Rectal smooth muscle tissue (tissue), 1 donor: ENCODE measurements around the gene PITX1.

Experiments
- H3K27ac ChIP-seq: one replicate; pipeline ENCODE4 v1.7.0; 2013; ENCODE audit warnings: low read depth, low read length, inconsistent platforms
- H3K27me3 ChIP-seq: one replicate; pipeline ENCODE4 v1.7.0; 2013; ENCODE audit warnings: low read length; ENCODE audit not compliant: control insufficient read depth, insufficient read depth
- H3K36me3 ChIP-seq: one replicate; pipeline ENCODE4 v1.7.0; 2013; ENCODE audit warnings: low read length; ENCODE audit not compliant: control insufficient read depth, insufficient read depth
- H3K4me1 ChIP-seq: one replicate; pipeline ENCODE4 v1.7.0; 2013; ENCODE audit warnings: low read length; ENCODE audit not compliant: control insufficient read depth, insufficient read depth
- H3K4me3 ChIP-seq: one replicate; pipeline ENCODE4 v1.7.0; 2013; ENCODE audit warnings: low read length
- H3K9ac ChIP-seq: one replicate; pipeline ENCODE4 v1.7.0; 2013; ENCODE audit warnings: low read length

The PITX1 gene

DNA sequence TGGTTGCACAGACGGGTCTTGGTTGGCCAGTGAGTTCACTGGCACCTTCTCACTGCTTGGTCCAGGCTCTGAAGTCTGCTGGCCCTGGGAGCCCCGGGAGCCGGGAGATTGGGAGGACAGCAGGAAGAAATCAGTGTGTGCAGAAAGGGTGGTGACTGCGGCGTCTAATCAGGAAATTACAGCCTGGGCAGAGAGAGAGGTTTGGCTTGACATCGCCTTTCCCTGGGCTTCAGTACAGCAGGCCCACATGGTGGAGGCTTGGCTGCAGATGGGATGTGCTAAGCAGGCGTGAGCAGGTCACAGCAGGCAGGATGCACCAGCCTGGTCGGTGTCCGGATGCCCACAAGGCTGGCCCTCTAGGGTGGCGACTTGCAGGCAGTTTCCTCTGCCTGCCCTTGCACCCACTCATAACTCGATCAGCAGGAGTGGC, 17.2 kb downstream of the PITX1 start:
- H3K36me3 ChIP-seq = no peaks in the 10 kb centered on the region
- H3K4me1 ChIP-seq = peaks cover 11% of the 10 kb centered on the region
- no peak overlapping the region for H3K4me3 ChIP-seq
- no peak overlapping the region for H3K27ac ChIP-seq
- no peak overlapping the region for H3K9ac ChIP-seq
- no peaks in the 10 kb centered on the region for H3K27me3 ChIP-seq

DNA sequence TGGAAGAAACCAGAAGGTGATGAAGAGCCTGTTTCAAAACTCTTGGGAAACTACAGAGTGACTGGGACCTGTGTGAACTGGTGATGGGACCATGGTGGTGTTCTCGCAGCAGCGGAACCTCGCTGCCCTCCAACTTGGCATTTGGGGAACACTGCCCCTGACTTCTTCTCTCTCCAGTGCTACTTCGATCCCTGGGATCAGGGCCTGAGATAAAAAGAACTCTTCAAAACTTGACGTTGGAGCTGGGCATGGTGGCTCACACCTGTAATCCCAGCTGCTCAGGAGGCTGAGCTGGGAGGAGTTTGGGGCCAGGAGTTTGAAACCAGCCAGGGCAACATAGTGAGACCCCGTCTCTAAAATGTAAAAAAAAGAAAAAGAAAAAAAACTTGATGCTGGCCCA, 18.1 kb downstream of the PITX1 start:
- no peak overlapping the region for H3K27ac ChIP-seq
- peaks cover 11% of the 10 kb centered on the region for H3K4me1 ChIP-seq
- no peaks in the 10 kb centered on the region for H3K36me3 ChIP-seq
- no peak overlapping the region for H3K4me3 ChIP-seq
- H3K27me3 ChIP-seq = no peaks in the 10 kb centered on the region
- H3K9ac ChIP-seq = no peak overlapping the region

DNA sequence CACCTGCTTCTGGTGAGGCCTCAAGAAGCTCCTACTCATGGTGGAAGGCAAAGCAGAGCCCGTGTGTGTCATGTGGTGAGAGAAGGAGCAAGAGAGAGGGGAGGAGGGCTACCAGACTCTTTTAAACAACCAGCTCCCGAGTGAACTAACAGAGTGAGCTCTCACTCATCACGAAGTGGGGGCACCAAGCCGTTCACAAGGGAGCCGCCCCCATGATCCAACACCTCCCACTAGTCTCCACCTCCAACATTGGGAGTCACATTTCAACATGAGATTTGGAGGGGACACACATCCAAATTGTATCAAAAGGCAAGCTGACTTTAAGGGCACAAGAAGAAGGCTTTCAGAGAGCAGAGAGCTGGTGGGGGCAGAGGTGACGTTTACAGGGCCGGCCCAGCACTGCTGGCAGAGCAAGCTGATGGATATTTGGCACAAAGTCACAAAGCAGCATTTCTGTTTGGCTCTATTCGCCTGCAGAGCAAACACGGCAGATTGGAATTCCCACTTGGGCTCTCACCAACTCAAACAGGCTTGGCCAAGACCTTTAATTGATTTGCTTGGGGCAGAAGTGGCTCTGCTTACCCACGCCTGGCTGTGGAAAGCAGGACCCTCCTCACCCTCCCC, 20.0 kb downstream of the PITX1 start:
- H3K4me3 ChIP-seq = no peak overlapping the region
- H3K4me1 ChIP-seq = peaks cover 11% of the 10 kb centered on the region
- no peaks in the 10 kb centered on the region for H3K27me3 ChIP-seq
- H3K36me3 ChIP-seq = no peaks in the 10 kb centered on the region
- H3K27ac ChIP-seq = no peak overlapping the region
- no peak overlapping the region for H3K9ac ChIP-seq

DNA sequence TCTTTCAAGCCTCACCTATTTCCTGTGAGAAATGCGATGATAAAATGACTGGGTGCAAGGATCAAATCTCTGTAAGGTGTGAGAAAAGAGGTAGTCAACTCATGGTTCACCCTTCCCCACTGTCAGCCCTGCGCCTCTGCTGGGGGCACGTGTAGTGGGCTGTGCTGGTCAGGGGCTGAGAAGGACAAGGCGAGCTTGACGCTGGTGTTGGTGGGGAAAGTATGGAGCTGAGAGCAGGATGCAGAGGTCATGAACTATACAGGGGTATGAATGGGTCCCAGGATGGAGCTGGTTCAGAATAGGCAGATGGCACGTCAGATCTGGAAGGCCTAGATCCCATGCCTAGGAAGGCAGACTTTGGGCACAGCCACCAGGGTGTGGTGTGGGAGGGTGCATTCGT, 20.6 kb downstream of the PITX1 start:
- Histone ChIP-seq H3K4me1 (peaks cover 11% of the 10 kb centered on the region), H3K4me3 (no peak overlapping the region), H3K27me3 (no peaks in the 10 kb centered on the region), H3K9ac (no peak overlapping the region), H3K36me3 (no peaks in the 10 kb centered on the region), H3K27ac (no peak overlapping the region)

DNA sequence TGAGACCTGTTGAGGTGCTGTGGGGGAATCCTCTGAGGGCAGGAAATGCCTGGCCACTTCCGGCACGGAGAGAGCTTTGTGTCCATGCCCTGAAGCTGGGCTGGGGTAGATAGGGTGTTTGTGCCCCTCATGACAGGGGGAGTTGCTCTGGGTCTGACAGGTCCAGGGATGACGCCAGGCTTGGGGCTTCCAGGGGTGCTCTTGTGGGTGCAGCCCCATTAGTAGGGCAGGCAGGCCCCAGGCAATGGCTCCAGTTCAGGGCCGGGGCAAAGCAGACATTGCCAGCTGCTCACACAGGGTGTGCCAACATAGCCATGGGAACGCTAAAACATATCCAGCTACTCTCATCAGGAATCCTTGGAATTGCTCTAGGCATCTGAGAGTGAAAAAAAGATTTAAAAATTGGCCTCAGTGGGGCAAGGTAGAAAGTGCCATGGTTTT, 21.1 kb downstream of the PITX1 start:
- Histone ChIP-seq H3K36me3 (no peaks in the 10 kb centered on the region), H3K27ac (no peak overlapping the region), H3K9ac (no peak overlapping the region)

DNA sequence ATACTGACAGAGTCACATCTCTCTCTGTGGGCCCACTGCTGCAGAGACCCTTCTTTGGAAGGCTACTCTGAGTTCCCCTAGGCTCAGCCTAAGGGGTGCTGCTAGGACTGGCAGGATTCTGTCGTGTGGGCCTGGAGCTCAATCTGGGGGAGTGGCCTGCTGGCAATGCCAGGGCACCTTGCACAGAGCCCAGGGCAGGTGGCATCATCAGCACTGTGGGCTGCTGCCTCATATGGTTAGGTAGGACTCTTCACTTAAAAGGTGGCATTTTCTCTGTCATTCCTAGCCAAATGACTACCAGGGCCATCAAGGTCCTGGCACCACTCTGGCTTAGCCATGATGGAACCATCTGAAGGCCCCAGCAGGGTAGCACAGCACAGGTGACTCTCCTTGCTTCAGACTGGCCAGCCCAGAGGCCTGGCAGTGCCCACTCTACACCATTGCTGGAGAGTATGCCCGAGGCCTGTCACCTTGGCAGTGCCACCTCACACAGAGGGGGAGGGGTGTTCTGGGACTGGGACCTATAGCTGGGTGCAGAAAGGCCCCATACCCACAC, 21.9 kb downstream of the PITX1 start:
- no peaks in the 10 kb centered on the region for H3K27me3 ChIP-seq
- no peak overlapping the region for H3K4me3 ChIP-seq
- H3K27ac ChIP-seq = no peak overlapping the region
- H3K4me1 ChIP-seq = peaks cover 11% of the 10 kb centered on the region
- no peak overlapping the region for H3K9ac ChIP-seq
- no peaks in the 10 kb centered on the region for H3K36me3 ChIP-seq

More for the DNA sequence above, 21.1 kb downstream of the PITX1 start:
- no peak overlapping the region for H3K4me3 ChIP-seq
- H3K4me1 ChIP-seq = peaks cover 11% of the 10 kb centered on the region
- H3K27me3 ChIP-seq = no peaks in the 10 kb centered on the region

DNA sequence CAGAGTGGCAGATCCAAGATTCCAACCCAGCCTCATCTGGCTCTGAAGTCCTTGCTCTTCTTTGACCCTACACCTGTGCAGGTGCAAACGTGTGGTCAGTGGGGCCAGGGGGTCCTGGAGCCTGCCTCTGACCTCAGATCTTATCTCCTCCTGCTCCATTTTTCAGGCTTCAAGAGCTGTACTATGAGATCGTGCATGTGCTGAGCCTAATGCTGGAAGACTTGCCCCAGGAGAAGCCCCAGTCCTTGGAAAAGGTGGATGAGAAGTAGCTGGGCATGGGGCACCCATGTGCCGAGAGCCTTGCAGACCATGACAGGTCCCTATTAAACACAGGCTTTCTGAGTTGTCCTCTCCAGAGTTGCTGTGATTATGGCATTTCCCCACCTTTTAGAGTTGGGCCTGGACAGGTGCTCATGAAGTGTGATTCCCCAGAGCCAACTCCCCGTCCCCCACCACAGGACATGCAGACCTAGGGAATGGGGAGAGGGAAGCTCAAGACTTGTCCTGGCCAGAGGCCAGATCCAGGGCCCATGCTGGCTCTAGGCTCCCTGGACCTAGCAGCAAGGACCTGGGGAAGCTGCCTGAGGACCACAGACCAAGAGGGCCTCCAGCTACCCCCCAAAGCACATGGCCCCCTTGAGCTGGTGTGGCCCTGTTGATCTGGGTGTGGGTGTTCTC, 22.5 kb downstream of the PITX1 start:
- H3K27ac ChIP-seq = no peak overlapping the region
- no peak overlapping the region for H3K4me3 ChIP-seq
- H3K9ac ChIP-seq = no peak overlapping the region
- H3K4me1 ChIP-seq = peaks cover 11% of the 10 kb centered on the region
- no peaks in the 10 kb centered on the region for H3K27me3 ChIP-seq
- H3K36me3 ChIP-seq = no peaks in the 10 kb centered on the region

DNA sequence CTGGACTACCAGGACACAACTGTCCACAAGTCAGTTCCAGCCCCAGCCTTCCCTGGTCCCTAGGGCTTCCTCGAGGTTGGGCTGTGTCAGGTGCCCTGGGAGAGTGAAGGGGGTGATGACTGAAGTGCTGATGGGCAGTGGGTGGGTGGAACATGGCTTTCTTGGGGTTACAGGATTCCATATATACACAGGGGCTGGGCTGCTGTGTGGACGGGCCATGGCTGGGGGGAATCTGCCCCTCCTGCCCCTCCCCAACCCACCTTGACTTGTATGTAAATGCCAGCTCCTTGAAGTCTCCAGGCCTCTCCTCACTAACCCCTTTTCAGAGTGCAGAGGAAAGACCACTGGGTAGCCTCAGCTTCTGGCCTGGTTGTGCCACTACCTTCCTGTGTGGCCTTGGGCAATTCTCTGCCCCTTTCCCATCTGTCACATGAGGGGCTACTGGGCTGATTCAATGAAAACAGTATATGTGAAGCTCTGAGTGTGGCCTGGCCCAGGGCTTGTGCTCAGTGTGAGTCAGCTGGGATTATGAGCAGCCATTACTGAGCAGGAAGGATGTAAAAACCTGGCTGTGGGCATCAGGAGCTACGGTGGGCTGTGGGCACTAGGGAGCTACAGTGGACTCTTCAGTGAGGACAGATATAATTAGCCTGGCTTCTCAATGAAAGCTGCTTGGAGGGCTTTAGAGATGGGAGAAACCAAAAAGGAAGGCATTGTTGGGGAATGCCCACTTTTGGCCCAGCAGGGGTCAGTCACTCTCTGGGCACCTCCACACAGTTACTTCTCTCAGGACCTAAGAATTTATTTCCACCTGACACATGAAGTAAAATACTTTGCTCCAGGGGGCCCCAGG, 23.3 kb downstream of the PITX1 start:
- no peak overlapping the region for H3K27ac ChIP-seq
- H3K36me3 ChIP-seq = no peaks in the 10 kb centered on the region
- peaks cover 11% of the 10 kb centered on the region for H3K4me1 ChIP-seq
- no peak overlapping the region for H3K4me3 ChIP-seq
- no peak overlapping the region for H3K9ac ChIP-seq
- H3K27me3 ChIP-seq = no peaks in the 10 kb centered on the region

DNA sequence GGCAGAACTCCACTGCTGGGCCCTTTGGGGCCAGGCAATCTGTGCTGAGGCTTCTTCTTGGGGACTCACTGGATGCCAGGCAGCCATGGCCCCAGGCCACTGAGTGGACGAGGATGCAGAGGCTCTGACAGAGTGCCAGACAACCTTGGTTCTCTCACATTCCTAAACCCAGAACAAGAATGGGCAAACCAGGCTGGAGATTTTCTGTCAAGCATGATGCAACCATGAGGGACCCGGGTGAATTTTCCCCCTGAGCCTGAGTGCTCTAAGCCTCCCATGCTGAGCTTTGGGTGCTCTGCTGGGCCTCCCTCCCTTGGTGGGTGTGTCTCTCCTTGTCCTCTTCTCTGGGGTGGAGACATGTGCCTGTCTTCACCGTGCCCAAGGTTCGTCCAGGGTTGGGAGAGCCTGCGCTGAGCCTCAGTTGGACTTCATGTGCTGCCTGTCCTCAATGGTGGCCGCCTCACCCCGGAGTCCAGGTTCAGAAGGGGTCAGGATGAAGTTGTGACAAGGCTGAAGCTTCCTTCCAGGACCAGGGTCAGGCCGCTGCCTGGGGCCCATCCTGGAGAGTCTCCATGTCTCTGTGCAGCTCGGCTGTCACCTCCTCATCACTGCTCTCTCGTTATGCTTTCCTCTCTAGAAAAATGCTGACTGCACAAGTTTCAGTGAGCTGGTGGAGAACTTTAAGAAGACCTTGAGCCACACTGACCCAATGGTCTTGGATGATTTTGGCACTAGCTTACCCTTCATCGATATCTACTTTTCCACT, 24.1 kb downstream of the PITX1 start:
- Histone ChIP-seq H3K4me3 (no peak overlapping the region), H3K4me1 (peaks cover 11% of the 10 kb centered on the region), H3K36me3 (no peaks in the 10 kb centered on the region), H3K9ac (no peak overlapping the region), H3K27ac (no peak overlapping the region), H3K27me3 (no peaks in the 10 kb centered on the region)

DNA sequence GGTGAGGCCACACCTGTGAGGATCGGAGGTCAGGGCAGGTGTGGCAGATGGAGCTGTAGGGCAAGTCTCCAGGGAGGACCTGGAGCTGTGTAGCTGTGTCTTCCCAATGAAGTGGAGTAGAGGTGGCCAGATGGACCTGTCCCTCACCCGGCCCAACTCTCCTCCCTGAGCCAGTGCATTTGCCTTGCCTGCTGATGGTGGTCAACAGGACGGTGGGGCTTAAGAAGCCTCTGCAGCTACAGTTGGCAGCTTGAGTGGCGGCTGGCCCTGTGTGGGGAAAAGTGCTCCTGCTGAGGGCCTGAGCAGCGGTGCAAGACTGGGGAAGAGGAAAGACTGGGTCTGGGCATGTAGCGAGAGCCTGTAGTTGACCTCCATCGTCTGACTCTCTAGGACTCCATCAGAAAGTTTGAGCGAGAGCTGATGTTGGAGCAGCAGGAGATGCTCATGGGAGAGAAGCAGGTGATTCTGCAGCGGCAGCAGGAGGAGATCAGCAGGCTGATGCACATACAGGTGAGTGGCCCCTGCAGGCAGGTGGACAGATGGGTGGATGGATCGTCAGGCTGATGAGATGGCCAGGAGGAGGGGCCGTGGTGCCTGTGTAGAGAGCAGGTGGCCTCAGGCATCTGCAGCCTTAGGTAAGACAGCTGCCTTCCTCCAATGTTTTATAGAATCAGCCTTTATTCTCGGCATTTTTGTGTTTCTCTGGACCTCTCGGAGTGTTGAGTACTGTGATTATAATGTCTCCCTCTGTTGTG, 24.9 kb downstream of the PITX1 start:
- H3K9ac ChIP-seq = no peak overlapping the region
- H3K27ac ChIP-seq = no peak overlapping the region
- H3K36me3 ChIP-seq = no peaks in the 10 kb centered on the region
- peaks cover 6% of the 10 kb centered on the region for H3K4me1 ChIP-seq
- H3K27me3 ChIP-seq = no peaks in the 10 kb centered on the region
- no peak overlapping the region for H3K4me3 ChIP-seq

DNA sequence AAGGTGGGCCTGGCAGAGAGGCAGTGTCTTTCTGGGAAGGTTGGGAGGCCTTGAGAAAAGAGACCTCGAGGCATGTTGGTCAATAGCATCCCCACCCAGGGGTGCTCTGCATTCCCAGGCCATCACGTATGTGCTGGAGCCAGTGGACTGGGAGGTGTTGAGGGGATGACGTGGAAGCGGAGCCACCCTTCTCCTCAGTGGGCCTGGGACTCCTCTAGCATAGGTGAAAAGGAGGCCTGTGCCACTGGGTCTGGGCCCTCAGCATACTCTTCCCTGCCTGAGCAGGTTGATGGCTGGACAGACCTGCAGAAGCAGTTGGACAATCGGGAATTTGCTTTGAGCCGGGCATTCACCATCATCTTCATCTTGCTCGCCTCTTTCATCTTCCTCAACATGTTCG, 25.5 kb downstream of the PITX1 start:
- Histone ChIP-seq H3K27me3 (no peaks in the 10 kb centered on the region), H3K27ac (no peak overlapping the region), H3K4me3 (no peak overlapping the region), H3K4me1 (peaks cover 3% of the 10 kb centered on the region), H3K9ac (no peak overlapping the region), H3K36me3 (no peaks in the 10 kb centered on the region)
